ENCODE results near the gene RAD51AP2. TPM values are rescaled to one million over a fixed set of nuclear protein-coding genes. Genes with fewer than 3 reads are reported as not detected.

Gene RAD51AP2
- total RNA-seq, result under 0.01 TPM in 1 of 2 replicates, not detected in the other

GRCh38 chr2:17518212-17519154, at the start of gene RAD51AP2:
RAD51AP2 (minus strand) TSS chr2:17518440; CDS start chr2:17518415, 25 bp downstream.

GRCh38 chr2:17540093-17540812, 22.0 kb upstream of the RAD51AP2 start, which contains the start of gene VSNL1:
VSNL1 (plus strand) TSS chr2:17540696; CDS start chr2:17592075, 51,379 bp downstream.

Other genes with a start within 250 kb of the RAD51AP2 start
- 0.11 and 0.13 TPM in 2 replicates for gene VSNL1, start 22.3 kb upstream of the RAD51AP2 start, total RNA-seq
- gene SMC6, start 235.4 kb upstream of the RAD51AP2 start, total RNA-seq, result 27.7 and 31.2 TPM in 2 replicates
- gene GEN1, start 235.7 kb upstream of the RAD51AP2 start, total RNA-seq, result 15.3 and 20.1 TPM in 2 replicates